HG03039 (cell line): ENCODE results near the gene USP15.

Source experiments
- ATAC-seq: cut with Tn5 transposase; IDR thresholded peaks from one replicate; pipeline ENCODE4 v1.9.1; 2021; ENCODE audit warnings: mild to moderate bottlenecking, moderate library complexity; ENCODE audit not compliant: unreplicated experiment

The USP15 gene

GRCh38 chr12:62256408-62257096 is 3.7 kb upstream of the USP15 start:
- ATAC-seq = no peak

DNA sequence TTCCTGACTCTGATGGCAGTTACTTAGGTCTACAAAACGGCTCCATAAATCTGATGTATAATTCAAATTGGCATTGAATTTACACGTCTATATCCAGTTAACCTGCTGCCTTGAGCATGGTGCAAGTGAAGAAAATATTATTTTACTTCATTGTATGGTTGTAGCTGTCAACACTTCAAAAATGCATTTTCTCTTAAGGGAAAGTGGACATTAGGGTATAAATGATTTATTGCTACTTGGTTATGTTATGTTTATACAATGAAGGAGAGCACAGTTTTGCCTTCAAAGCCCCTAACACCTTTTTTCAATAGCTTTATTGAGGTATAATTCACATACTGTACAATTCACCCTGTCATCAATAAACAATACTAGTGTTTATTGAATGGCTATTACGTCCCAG is 2.0 kb upstream of the USP15 start:
- ATAC-seq = no peak

DNA sequence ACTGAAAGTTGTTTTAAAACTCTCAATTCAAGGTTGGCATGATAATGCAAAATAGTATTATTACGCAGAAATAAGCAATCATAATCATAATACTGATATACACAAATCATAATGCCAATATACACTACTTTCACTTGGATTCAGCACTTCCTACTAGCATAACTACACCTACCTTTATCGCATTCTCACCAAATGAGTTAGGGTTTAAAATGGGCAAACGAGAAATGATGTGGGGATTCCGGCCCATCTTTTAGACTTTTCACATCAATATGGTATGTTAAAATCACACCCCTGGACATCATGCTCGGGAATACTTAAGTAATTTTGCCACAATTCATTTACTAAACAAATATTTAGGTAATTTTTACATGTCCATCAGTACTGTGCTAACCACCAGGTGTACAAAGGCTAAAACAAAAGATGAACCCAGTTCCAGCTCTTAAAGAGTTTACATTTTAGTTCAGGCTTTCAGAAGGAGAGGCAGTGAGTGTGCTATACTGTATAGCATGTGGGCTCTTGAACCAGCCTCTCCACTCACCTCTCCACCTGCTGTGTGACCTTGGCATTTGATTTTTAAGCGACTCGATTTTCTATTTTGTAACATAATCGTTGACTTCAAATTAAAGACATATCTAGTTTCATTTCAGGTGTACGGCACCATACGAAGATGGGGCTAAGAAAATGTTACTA is 1.1 kb upstream of the USP15 start:
- ATAC-seq = no peak

DNA sequence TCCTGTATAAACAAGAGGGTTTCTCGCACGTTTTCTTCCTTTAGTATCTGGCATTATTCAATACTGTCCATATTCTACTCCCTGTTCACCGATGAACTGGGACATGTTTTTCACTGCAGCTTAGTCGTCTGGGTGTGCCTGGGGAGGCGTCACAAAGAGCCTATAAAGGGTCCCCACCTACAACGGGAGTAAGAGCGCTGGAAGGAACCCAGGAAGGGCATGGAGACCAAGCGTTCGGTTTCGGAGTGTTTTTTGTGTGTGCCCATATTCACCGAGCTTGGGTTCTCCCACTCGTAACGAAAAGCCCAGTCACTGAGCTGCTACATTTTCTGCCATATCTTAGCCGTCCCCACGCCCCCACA is 592 bp upstream of the USP15 start:
- peak; percentile 13 for ATAC-seq

DNA sequence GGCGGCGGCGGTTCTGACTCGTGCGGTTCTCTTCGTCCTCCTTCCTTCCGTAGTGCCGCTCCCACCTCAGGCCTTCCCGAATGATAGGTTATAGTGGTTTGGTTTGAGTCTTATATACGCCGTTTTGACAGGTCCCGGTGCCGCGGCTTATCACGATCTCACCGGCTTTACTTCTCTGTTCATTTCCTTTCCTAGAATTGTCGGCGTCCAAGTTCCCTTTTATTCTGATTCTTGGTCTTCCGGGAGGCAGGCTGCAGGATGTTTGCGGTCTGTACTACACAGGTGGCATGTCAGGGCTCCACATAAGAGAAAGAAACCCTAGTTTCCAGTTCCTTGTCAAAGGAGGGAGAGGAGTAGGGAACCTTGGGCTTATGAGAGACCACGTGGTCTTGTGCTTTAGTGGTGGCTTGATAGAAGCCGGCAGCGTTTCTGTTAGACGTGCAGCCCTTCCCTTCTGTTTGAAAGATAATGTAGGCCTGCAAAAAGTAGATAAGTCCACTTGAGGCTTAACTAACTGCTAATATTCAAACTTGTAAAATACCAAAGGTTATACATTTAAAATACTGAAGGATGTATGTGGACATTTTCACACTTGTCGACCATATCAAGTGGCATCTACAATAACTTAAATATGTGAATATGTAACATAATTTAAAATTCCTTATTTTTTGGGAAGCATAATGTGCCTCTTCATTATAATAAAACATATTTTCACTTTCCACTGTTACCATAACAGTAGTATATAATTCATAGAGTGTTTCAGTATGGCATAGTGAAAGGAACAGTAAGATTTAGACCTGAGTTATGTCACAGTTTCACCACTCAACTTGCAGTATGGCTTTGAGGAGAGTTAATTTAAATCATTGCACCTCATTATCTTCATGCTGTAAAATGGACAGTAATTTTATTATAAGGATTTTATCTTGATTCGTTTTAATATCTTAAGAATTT is 804 bp downstream of the USP15 start:
- ATAC-seq = peak; percentile 41

DNA sequence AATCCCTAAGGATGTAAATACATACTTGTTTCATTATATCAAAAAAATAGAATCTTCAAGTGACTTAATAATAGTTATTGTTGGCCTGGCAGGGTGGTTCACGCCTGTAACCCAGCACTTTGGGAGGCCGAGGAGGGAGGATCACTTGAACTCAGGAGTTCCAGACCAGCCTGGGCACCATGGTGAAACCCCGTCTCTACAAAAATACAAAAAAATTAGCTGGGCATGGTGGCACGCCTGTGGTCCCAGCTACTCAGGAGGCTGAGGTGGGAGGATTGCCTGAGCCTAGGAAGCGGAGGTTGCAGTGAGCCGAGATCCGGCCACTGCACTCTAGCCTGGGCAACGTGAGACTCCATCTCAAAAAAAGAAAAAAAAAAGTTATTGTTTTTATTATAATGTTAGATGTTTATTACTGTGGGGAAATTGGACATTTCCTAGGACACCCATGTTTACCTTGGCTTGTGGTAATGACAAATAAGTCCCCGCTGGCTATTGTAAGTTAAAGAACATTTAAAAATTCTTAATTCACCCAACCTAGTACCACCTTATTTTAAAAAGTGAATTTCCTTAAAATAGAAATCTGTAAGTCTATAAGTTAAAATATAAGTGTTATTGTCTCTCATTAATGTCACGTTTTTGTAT is 1.8 kb downstream of the USP15 start:
- no peak for ATAC-seq

- ATAC-seq = no peak
Observed at GRCh38 chr12:62263232-62263631, 3.0 kb downstream of the USP15 start.

DNA sequence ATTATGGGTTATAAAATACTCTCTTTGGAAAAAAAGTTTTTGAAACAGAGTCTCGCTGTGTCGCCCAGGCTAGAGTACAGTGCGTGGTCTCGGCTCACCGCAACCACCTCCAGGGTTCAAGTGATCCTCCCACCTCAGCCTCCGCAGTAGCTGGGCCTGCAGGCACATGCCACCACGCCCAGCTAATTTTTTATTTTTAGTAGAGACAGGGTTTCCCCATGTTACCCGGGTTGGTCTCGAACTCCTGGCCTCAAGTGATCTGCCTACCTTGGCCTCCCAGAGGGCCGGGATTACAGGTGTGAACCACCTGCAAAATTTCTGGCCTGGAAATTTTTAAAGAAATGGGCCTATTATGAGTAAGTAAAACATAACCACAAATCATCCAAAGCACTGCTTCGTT is 3.8 kb downstream of the USP15 start:
- ATAC-seq = no peak

DNA sequence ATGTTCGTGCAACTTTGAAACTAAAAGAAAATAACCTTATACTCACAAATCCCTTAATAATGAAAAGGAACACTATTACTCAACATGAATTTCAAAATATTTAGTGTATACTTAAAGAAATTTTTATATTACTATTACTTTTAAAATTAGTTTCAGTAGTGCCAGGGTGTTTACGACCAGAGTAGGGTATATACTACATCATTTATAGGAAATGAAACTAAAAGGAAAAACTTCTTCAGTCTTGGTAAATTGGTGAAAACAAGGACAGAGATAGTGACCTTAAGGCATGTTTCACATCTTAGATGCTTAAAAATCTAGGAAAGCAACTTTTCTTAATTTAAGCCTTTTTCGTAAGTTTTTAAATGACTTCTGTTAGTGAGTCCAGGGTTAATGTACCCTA is 4.5 kb downstream of the USP15 start:
- no peak for ATAC-seq

DNA sequence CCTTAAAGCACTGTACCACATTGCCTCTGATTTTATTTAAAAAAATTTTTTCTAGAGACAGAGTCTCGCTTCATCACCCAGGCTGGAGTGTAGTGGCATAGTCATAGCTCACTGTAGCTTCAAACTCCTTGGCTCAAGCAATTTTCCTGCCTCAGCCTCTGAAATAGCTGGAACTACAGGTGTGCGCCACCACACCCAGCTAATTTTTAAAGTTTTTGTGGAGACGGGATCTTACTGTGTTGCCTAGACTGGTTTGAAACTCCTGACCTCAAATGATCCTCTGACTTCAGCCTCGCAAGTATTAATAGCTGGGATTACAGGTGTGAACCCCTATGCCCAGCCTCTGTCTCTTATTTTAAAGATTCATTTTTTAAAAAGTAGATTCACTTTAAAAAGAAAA is 5.3 kb downstream of the USP15 start:
- ATAC-seq = no peak

DNA sequence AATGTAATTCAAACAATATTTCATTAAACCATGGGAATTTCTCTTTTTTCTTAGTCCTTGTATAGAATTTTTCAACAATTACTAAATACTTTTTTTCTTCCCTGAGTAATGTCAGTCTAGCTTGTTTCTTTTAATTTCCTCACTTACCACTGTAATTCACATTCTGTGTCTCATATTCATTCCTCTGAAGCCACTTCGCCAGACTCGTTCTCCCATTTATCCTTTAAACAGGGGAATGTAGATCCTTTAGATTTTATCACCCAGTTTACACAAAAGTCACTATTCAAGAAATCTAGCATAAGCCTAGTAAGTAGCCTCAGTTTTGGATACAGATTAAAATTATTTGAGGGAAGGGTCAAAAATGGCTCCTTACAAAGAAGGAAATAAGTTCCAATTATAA is 6.8 kb downstream of the USP15 start:
- no peak for ATAC-seq

DNA sequence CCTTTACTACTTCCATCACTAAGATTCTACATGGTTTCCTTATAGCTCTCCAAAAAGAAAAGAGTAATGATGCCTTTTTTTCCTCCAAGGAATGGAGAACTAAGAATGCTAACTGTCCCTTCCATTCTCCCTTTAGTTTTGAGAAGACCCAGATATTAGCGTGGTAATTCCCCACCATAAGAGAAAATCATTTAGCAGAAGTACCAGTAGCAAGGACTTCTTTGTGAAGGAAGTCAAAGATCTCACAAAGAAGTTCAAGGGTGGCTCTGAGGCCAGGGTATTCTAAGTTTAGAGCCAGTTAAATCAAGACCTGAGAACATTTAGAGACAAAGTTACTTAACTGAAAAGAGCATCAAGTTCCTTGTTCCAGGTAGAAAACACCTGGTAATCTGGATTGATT is 7.3 kb downstream of the USP15 start:
- no peak for ATAC-seq

DNA sequence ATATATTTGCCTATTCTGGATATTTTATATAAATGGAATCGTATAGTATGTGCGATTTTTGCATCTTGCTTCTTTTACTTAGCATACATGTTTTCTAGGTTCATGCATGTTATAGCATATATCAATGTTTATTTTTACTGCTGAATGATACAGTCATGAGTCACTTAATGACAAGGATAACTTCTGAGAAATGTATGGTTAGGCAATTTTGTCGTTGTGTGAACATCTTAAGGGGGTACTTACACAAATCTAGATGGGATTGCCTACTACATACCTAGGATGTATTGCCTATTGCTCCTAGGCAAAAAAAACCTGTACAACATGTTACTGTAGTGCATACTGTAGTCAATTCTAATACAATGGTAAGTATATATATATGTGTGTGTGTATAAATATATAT is 8.8 kb downstream of the USP15 start:
- ATAC-seq = no peak

DNA sequence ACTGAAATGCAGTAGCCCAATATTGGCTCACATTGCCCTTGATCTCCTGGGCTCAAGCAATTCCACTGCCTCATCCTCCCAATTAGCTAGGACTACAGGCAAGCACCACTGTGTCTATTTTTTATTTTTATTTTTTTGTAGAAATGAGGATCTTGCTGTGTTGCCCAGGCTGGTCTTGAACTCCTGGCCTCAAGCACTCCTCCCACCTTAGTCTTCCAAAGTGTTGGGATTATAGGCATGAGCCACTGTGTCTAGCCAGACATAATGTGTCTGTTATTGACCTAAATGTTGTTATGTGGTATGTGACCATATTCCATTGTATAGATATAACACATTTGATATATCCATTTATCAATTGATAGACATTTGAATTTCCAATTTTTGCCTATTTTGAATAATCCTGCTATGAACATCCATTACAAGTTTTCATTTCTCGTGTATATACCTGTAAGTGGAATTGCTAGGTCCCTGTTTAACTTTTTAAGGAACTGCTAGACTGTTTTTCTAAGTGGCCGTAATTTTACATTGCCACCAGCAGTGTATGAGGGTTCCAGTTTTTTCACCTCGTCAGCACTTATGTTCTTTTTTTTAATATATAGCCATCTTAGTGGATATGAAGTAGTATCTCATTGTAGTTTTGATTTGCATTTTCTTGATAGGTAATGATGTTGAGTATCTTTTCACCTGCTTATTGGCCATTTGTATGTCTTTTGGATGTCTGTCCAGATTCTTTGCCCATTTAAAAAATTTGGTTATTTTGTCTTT is 9.4 kb downstream of the USP15 start:
- no peak for ATAC-seq

DNA sequence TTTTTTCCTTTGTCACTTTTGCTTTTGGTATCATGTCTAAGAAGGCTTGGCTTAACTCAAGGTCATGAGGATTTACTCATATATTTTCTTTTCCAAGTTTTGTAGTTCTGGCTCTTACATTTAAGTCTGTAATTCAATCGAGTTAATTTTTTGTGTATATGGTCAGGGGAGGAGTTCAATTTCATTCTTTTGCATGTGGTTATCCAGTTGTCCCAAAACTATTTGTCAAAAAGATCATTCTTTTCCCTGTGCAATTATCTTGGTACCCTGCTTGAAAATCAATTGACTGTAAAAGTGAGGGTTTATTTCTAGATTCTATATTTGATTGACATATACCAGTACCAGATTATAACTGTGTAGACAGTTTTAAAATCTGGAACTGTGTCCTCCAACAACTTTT is 10.2 kb downstream of the USP15 start:
- no peak for ATAC-seq

DNA sequence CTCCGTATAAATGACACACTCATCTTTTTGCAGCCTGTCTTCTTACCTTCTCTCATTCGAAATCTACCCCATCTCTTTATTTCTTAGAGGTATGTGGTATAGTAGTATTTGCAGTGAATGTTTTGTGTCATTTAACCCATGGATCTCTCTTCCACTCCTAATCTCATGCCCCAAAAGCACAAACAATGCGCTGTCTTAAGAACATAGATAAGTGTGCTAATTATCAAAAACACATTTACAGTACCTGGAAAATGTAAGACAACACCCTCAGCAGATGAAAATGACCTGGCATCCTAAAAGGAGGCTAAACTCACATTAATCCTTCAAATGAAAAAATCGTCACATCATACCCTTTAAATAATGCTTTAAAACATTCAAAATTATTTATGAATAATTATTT is 10.7 kb downstream of the USP15 start:
- no peak for ATAC-seq

GRCh38 chr12:62272936-62273552 is 12.8 kb downstream of the USP15 start:
- ATAC-seq = no peak

GRCh38 chr12:62273724-62274380 is 13.6 kb downstream of the USP15 start:
- no peak for ATAC-seq

DNA sequence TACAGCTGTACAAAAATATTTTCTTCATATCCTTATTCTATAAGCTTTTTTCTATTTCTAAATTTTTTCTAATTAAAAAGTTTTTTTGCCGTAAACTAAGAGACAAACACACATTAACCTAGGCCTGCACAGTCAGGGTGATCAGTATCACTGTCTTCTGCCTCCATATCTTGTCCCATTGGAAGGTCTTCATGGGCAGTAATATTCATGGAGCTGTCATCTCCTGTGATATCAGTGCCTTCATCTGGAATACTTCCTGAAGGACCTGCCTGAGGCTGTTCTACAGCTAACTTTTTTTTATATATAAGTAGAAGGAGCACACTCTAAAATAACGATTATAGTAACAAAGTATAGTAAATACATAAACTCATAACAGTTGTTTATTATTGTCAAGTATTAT is 17.8 kb downstream of the USP15 start:
- no peak for ATAC-seq

- no peak for ATAC-seq
Observed at GRCh38 chr12:62279058-62279457, 18.9 kb downstream of the USP15 start.
